ENCODE results near the gene ULBP1.

DNA sequence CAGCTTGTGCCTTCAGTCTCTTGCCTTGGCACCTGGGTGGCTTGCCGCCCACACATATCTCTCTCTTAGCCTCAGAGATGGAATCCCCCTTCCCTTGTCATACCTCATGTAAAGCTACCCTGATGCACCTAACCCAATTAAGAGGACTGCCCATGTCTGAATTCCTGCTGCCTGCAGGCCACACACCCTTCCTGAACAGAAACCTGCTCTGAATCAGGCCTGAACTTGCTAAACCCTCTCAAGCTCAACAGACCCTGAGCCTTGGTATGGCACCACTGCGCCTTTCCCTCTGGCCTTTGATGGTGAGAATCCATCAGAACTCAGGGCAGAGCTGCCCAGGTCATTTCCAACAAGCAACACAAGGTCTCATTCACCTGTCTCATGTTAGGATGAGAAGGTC lies 46.1 kb upstream of the ULBP1 start:
- TF ChIP-seq POLR2A (IDR thresholded peaks at IDR 0.05; ENCODE audit: low read depth, low read length): no peak
- TF ChIP-seq POLR2AphosphoS5 (IDR thresholded peaks at IDR 0.05; ENCODE audit: low read depth, low read length): no peak
- TF ChIP-seq SPI1 (IDR thresholded peaks at IDR 0.05; ENCODE audit: low read depth, low read length): no peak
- TF ChIP-seq TAF1 (IDR thresholded peaks at IDR 0.05; ENCODE audit: low read depth, low read length): no peak

Data from GM12891 (cell line).